Astrocyte (in vitro differentiated cells and primary cell): Measurements from ENCODE around the gene CREB3L1.

Experiments used
- EZH2 ChIP-seq: IDR thresholded peaks from 2 replicates; pipeline ENCODE4 v1.6.1; 2012; ENCODE audit warnings: mild to moderate bottlenecking, low read length, inconsistent platforms; ENCODE audit not compliant: insufficient read depth
- TF ChIP-seq, protein P1 (sequence below): IDR thresholded peaks from 2 replicates; pipeline ENCODE4 v1.5.1; 2011; ENCODE audit warnings: low read depth, mild to moderate bottlenecking, inconsistent platforms, low read length, moderate library complexity; ENCODE audit not compliant: insufficient read depth

- TF ChIP-seq, protein P1, sequence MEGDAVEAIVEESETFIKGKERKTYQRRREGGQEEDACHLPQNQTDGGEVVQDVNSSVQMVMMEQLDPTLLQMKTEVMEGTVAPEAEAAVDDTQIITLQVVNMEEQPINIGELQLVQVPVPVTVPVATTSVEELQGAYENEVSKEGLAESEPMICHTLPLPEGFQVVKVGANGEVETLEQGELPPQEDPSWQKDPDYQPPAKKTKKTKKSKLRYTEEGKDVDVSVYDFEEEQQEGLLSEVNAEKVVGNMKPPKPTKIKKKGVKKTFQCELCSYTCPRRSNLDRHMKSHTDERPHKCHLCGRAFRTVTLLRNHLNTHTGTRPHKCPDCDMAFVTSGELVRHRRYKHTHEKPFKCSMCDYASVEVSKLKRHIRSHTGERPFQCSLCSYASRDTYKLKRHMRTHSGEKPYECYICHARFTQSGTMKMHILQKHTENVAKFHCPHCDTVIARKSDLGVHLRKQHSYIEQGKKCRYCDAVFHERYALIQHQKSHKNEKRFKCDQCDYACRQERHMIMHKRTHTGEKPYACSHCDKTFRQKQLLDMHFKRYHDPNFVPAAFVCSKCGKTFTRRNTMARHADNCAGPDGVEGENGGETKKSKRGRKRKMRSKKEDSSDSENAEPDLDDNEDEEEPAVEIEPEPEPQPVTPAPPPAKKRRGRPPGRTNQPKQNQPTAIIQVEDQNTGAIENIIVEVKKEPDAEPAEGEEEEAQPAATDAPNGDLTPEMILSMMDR: no peak
- TF ChIP-seq EZH2: no peak
Measured at GRCh38 chr11:46345131-46345597, 67.7 kb downstream of the CREB3L1 start.
